GM21526 (cell line): Measurements from ENCODE around the gene CARD11.
"Not testable (repeated sequence)": the region's sequence is repeated elsewhere in the genome, so short reads cannot be mapped to it uniquely, and the experiment has no call there.

Source experiments
- ATAC-seq: cut with Tn5 transposase; IDR thresholded peaks from one replicate; pipeline ENCODE4 v1.9.1; 2021; ENCODE audit warnings: moderate library complexity; ENCODE audit not compliant: unreplicated experiment, low FRiP score

Gene CARD11

DNA sequence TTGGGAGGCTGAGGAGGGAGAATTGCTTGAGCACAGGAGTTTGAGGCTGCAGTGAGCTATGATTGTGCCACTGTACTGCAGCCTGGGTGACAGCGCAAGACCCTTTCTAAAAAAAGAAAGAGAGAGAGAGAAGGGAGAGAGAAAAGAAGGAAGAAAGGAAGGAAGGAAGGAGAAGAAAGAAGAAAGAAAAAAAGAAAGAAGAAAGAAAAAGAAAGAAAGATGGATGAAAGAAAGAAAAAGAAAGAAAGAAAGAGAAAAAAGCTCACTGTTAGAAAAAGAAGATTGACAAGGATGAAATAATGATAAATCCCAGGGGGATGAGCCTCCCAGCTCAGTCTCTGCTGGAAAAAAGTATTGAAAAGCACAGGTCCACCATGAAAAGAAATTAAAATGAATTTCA is 22.8 kb upstream of the CARD11 start:
- no peak for ATAC-seq

DNA sequence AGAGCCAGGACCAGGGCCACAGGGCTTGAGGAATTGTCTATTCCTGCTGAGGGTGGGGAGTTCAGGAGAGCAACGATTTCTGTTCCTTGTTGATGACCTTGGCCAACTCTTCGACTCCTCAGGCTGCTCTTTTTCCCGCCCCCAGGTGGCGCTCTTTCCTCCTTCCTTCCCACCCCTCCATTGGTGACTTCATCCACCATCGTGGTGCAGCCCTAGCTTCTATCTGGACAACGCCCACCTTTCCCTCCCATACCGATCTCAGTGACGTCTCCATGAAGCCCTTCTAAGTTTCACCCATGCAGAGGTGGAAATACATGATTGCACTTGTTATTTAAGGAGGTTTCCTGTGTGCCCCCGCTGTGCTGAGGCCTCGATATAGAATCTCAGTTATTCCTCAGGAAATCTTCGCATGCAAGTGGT is 22.1 kb upstream of the CARD11 start:
- ATAC-seq, result peak; percentile 52

DNA sequence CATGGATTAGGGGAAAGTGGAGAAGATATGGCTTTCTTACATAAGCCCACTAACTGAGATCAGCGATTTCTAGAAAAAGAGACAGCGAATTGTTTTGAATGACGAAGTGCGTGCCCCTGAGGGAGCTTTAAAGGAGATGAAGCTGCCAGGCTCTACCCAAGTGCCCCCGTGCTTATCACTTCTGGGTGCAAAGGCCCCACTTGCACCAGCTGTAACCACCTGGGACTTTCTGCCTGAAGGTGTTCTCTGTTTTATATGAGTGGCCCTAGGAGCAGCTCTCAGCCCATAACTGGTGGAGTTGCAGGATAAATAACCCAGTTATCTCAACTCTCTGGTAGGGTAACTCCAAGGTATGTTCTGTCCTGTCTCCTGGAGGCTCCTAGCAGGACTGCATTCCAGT is 20.4 kb upstream of the CARD11 start:
- ATAC-seq, result no peak

DNA sequence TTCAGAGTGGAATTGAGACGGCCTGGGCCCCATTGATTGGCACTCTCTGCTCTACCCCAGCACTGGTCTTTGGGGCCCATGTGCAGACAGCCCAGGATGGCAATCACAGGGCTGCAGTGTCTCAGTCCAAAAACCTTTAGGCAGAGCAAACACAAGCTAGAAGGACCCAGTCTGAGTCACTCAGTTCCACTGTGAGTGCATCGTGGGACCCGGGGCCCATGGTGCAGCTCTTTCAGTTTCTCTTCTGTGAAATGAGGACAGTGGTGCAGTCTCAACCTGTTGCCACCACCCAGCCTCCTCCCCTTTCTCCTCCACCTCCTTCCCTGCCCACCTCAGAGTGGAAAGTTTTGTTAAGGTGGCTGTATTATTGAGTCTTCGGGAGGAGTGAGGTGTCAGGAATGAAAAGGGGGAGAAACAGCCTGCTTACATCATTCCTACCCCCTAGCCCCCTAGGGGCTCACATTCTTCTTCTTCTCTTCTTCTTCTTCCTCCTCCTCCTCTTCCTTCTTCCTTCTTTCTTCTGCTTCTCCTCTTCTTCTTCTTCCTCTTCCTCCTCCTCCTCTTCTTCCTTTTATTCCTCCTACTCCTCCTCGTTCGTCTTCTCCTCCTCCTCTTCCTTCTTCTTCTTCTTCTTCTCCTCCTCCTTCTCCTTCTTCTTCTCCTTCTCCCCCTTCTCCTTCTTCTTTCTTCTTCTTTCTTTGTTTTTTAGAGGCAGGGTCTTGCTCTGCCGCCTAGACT is 19.5 kb upstream of the CARD11 start:
- peak; percentile 90 for ATAC-seq

DNA sequence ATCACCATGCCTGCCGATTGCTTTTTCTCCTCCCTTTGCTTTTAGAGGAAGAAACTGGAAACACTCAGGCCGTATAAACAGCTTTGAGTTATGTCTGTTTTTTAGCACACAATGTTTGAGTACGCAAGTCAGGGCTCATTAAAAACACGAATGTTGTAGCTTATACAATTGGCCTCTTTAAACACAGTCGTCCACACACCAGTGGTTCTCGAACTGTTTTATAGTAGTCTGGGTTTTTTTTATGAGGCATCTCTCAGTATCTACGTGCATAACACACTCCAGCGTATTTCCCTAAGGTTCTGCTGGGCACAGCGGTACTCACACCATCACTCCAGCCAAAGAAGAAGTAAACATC is 13.4 kb upstream of the CARD11 start:
- ATAC-seq, result no peak

DNA sequence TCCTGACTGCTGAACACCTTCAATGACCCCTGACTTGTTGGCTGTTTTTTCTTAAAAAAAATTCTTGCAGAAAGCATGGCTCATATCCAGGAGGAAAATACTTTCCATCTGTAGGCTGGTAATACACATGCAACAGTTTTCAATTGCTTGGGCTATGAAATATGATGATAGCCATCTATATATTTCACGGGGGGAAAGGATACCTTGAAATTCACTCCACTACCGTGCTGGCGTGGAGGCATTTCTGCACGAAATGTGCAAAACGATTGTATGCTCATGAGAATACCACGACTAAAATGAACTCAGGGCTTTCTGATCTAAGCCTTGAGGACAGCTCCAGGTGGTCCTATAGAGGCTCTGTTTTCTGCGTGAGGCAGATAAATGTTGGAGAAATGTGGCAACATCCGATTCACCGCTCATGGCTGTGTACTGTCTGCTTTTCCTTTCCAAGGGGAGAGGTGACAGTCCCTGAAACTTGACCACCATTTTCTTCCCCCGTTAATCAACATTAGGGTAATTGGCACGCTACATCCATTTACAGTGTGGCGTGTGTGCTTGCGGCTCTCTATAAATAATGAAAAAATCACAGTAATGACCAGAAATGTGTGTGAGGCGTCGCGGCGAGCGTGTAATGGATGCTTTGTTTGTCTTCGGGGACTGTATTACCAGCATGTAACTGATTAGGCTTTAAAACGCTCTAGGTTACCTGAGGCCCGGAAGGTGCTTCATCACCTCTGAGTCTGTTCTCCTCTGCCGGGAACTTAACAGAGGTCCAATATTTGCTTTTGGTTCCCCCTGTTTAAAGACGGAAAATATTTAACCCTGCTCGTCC is 12.8 kb upstream of the CARD11 start:
- ATAC-seq, result no peak

DNA sequence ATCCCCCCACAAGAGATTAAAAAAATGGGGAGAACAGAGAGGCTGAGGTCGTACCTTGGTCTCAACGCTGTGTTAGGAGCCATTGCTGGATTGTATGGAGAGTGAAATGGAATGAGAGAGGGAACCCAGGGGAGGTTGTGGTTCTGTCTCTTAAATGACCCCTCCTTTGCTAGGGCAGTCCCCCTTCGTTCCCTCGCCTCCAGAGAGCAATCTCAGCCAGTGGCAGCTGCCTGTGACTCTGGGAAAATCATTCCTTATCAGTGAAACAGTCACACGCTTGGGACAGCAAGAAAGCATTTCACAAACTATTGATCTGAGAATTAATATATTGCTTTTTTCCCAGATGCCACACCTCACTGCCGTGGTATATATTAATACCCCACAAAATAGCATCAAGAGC is 12.0 kb upstream of the CARD11 start:
- no peak for ATAC-seq

DNA sequence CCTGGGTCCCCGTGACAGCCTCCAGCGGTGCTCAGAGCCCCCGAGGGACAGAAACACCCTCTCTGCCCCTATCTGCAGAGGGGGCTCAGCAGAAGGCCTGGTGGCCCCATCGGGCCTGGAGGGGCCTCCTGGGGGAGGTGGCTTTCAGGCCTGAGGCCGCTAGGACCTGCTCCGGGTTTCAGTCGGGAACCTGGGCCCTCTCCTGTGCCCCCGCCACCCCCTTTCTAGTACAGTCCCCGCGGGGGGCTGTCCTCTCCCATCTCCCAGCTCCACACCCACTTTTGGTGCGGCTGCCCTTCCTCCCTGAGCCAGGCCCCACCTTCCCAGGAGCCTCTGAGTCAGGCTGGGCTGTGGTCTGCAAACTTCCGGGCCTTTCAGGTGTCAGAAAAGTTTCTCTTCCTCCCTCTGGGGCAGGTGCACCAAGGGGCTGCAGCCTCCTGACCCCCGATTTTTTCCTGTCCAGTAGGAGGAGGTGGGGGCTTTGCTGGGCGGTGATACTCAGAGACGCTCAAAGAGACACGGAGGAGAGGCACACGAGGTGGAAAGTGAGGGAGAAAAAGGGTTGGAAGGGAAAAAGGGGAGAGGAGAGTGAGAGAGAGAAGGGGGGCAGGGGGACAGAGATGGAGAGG is 692 bp downstream of the CARD11 start:
- peak; percentile 72 for ATAC-seq

DNA sequence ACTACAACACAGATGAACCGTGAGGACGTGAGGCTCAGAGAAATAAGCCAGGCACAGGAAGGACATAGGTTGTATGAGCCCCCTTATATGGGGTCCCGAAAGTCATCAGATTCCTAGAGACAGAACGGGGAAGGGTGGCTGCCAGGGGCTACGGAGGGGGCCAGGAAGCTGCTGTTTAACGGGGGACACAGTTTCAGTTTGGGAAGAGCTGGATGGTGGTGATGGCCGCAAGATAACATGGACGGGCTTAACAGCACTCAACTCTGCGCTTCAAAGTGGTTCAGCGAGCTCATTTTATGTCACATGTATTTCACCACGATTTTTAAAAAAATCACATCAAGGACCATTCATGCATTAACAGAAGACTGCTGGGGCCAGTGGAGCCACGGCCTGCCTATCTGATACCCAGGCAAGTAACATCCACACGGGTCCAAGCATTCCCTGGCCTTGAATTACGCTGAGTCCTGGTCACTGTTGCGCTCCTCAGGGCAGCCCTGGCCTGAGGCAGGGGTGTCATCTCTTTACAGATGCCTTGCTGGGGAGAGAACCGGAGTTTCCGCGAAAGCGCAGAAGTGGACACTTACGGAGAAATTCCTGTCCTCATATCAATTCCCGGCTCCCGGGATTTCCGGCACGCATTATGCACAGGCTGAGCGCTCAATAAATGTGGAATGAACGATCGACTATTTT is 1.5 kb downstream of the CARD11 start:
- ATAC-seq, result no peak

DNA sequence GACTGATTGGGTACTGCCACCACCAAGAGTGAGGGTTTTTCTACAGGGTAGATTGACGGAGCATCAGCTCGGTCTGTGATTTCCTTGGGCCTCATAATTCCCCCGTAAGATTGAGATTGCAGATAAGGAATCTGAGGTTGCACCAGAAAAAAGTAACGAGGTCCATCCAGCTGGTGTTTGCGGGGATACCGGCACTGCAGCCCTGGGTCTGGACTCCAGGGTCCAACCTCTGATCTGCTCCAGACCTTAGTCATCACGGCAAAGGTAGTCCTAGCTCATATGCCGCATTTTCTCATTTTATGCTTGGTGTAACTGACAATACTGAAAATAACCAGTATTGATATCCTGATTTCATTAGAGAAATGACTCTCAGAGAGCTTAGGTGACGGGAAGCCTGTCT is 3.9 kb downstream of the CARD11 start:
- no peak for ATAC-seq

DNA sequence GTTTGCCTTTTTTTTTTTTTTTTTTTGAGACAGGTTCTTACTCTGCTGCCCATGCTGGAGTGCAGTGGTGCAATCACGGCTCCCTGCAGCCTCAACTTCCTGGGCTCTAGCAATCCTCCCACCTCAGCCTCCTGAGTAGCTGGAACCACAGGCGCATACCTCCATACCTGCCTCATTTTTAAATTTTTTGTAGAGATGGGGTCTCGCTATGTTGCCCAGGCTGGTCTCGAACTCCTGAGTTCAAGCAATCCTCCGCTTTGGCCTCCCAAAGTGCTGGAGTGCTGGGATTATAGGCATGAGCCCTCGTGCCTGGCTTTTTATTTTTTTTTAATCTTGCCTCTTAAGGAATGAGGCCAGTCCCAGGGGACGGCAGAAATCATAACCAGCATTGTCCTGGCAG is 5.7 kb downstream of the CARD11 start:
- not testable (repeated sequence) for ATAC-seq

DNA sequence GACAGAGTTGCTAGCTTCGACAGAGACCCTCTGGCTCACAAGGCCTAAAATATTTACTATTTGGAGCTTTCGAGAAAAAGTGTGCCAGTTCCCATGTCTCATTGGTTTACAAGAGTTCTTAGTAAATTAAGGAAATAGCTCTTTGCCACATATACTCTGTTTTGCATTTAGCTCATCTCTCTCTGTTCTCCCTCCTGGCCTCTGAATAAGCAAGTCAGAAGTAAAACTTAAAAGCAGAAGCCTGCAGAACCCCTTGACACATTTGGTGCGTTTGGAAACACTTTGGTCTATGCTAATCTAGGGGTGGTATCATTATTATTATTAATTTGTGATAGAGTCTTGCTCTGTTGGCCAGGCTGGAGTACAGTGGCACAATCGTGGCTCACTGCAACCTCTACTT is 6.4 kb downstream of the CARD11 start:
- ATAC-seq, result no peak

DNA sequence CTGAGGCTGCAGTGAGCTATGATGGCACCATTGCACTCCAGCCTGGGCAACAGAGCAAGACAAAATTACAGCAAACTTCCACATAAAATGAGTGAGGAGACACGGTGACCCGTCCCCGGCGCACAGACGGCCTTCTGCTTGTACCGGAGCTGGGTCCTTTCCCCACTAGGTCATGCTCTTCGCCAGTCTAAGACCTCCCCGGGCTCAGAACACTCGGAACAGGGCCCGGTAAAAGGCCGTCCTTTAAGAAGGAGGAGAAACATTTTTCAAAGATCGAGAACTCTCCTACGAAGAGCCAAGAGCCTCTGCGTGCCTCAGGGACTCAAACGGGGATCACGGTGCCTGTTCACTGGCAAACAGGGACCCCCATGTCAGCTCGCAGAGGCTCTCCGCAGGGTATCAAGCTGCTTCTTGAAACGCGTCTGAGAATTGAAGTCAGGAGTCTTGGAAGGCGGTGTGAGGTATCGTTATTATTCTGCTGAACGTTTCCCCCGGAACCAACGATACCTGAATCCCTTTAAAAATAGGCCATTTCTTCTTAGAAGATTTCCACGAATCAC is 9.0 kb downstream of the CARD11 start:
- no peak for ATAC-seq

DNA sequence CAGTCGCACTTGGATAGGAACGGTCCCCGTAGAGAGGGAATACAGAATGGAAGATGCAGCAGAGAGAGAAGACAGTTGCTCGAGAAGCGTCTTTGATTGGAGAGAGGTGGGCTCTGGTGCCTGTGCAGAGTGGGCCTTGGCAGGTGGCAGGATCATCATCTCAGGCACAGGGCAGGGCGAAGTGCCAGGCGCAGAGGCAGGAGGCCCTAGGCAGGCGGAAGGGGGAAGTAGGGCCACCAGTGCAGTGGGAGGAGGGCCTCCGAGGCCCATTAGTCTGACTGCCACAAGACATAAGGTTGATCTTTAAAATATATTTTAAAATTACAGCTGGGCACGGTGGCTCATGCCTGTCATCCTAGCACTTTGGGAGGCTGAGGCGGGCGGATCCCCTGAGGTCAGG is 10.1 kb downstream of the CARD11 start:
- no peak for ATAC-seq

DNA sequence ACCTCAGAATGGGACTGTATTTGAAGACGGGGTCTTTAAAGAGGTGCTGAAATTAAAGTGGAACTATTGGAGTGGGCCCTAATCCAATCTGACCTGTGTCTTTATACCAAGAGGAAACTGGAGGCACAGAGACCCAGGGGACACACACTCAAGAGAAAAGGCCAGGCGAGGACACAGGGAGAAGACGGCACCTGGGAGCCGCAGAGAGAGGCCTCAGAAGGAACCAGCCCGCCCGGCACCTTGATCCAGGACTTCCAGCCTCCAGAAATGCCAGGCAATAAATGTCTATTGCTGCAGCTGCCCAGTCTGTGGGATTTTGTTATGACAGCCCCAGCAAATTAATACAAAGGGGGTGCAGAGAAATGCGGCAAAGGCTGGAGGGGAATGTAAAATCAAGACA is 10.5 kb downstream of the CARD11 start:
- no peak for ATAC-seq

DNA sequence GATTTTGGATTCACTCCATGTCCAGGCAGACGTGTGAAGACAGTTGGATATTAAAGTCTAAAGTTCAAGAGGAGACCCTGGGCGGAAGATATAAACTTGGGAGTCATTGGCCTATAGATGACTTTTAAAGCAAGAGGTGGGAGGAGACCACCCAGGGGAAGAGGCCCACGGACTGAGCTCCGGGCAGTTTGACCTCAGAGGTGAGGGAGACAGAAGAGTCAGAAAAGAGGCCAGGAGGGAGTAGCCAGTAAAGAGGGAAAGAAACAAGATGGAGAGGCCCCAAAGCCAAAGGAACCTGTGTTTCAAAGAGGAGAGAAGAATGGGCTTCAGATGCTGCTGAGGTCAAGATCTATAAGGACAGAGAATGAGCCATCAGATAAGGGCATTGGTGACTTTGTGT is 11.4 kb downstream of the CARD11 start:
- no peak for ATAC-seq

DNA sequence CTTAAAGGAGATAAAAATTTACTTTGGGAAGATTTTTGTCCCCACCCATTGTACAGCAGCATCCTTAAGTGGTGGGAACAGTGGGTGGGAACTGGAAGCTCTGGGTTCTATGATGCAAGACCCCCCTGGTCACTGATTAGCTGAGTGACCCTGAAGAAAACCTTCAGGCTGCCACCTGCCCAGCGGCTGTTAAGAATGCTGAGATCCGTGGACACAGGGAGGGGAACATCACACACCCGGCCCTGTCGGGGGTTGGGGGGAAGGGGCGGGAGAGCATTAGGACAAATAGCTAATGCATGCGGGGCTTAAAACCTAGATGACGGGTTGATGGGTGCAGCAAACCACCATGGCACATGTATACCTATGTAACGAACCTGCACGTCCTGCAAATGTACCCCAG is 14.5 kb downstream of the CARD11 start:
- ATAC-seq, result no peak

DNA sequence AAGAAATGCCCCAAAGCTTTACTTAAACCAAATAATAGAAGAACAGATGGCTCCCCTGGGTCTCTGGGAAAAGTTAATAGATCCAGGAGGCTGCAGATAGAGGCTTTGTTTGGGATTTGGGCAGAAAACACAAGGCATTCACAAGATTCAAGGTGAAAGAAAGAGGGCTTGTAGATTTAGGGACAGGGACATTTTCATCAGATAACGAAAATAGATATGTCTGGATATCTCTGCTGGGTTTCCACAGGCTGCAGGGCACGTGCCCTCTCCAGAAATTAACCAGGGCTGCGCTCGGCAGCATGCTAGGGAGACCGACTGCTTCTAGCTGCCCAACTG is 14.9 kb downstream of the CARD11 start:
- ATAC-seq, result no peak

DNA sequence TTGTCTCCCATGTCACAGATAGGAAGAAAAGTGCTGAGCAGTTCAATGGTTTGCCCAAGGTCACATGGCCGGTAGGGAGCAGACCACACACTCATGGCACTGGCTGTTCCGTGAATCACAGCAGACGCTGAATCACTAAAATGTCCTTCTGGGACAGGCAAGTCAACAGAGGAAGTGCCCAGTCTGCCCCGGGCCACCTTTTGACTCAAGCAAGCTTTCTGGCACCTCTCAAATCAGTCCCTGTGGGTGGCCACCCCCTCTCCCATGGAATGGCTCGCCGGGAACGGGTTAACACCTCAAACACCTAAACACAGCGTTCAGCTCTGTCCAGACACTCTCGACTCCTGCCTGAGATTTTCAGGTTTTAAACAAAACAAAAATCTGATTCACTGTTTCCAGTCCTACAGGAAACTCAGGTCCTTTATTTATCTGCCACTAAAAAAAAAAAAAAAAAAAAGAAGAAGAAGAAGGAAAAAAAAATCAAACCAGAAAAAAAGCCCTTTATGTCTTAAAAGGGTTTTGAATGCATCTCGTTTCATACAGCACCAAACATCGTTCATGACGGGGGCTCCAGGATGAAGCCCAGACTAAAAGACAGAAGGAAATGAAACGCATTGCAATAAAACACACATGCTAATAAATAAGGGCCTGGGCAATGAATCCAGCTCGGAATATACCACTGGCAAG is 15.5 kb downstream of the CARD11 start:
- ATAC-seq, result no peak
